Stimulated activated CD4-positive, alpha-beta T cell treated with anti-CD3 and anti-CD28 coated beads, Interleukin-15, amount 100 ng/mL, for 48 hours (primary cell): Measurements from ENCODE around the gene SEMA4D.
"Not testable (repeated sequence)": the region's sequence is repeated elsewhere in the genome, so short reads cannot be mapped to it uniquely, and the experiment has no call there.

Experiments used
- DNase-seq, 2 donors: peaks; one replicate each; pipeline ENCODE4 v3.0.0-alpha.2; 2020; ENCODE audit warnings: low read depth in 2 of 2

The SEMA4D gene

GRCh38 chr9:89353989-89354388 lies 143.9 kb downstream of the SEMA4D start:
- DNase-seq: no peak

GRCh38 chr9:89352874-89353649 lies 144.9 kb downstream of the SEMA4D start:
- DNase-seq: no peak

- no peak for DNase-seq
These were observed 145.5 kb downstream of the SEMA4D start for GRCh38 chr9:89352451-89352850.

GRCh38 chr9:89351584-89352300 lies 146.2 kb downstream of the SEMA4D start:
- DNase-seq: no peak

- no peak for DNase-seq
These were observed 146.8 kb downstream of the SEMA4D start for GRCh38 chr9:89350988-89351557.

- no peak for DNase-seq
These were observed 148.3 kb downstream of the SEMA4D start for GRCh38 chr9:89349607-89350006.

- DNase-seq: no peak
These were observed 150.3 kb downstream of the SEMA4D start for GRCh38 chr9:89347651-89348050.

- DNase-seq: no peak
These were observed 151.2 kb downstream of the SEMA4D start for GRCh38 chr9:89346696-89347095.

- no peak for DNase-seq
These were observed 152.4 kb downstream of the SEMA4D start for GRCh38 chr9:89345476-89345875.

- DNase-seq: not testable (repeated sequence)
These were observed 154.1 kb downstream of the SEMA4D start for GRCh38 chr9:89343812-89344211.

GRCh38 chr9:89342948-89343347 lies 155.0 kb downstream of the SEMA4D start:
- no peak for DNase-seq

GRCh38 chr9:89342213-89342612 lies 155.7 kb downstream of the SEMA4D start:
- DNase-seq: no peak

GRCh38 chr9:89340332-89340731 lies 157.6 kb downstream of the SEMA4D start:
- no peak for DNase-seq

GRCh38 chr9:89339807-89340206 lies 158.1 kb downstream of the SEMA4D start:
- no peak for DNase-seq

- DNase-seq: no peak
These were observed 167.4 kb downstream of the SEMA4D start for GRCh38 chr9:89330513-89330912.

- DNase-seq: no peak
These were observed 168.0 kb downstream of the SEMA4D start for GRCh38 chr9:89329917-89330316.

GRCh38 chr9:89328064-89328463 lies 169.8 kb downstream of the SEMA4D start:
- no peak for DNase-seq

- no peak for DNase-seq
These were observed 172.2 kb downstream of the SEMA4D start for GRCh38 chr9:89325733-89326132.

GRCh38 chr9:89323390-89323789 lies 174.5 kb downstream of the SEMA4D start:
- no peak for DNase-seq

GRCh38 chr9:89319015-89319905 lies 178.7 kb downstream of the SEMA4D start:
- no peak for DNase-seq

GRCh38 chr9:89318123-89319014 lies 179.5 kb downstream of the SEMA4D start, which contains the start of gene SECISBP2:
Gene SECISBP2, plus strand, starts transcription at chr9:89318500. Its CDS starts 77 bp downstream, at chr9:89318577.
- peak; percentile 91 for DNase-seq
